ENCODE data around the gene NEK1. TPM values are rescaled to one million over a fixed set of nuclear protein-coding genes. Genes with fewer than 3 reads are reported as not detected.
"Not testable (repeated sequence)": the region's sequence is repeated elsewhere in the genome, so short reads cannot be mapped to it uniquely, and the experiment has no call there.

Gene NEK1
- total and polyA plus RNA-seq, 12 donors = 3.6 to 18.6 (median 15.0) TPM

- H3K4me3 ChIP-seq = no peak overlapping the region
- peaks cover 0 to 26% (median 12%) of the 10 kb centered on the region in 11 donors for H3K9me3 ChIP-seq
- ATAC-seq = no peak
- intact Hi-C loops (cut with DNase I) = no loop called here
- no peaks in the 10 kb centered on the region for H3K4me1 ChIP-seq
- no peaks in the 10 kb centered on the region for H3K27me3 ChIP-seq
- H3K27ac ChIP-seq = no peak overlapping the region
- no peak for DNase-seq
- peaks cover 0 to 69% (median 26%) of the 10 kb centered on the region in 9 donors for H3K36me3 ChIP-seq
- no peak for TF ChIP-seq CTCF (IDR thresholded peaks at IDR 0.05)
- 88 to 92% methylated on average over 2 of the region's 2 CpGs for WGBS, 2 donors
Measured at GRCh38 chr4:169506903-169507302, 105.5 kb downstream of the NEK1 start.

GRCh38 chr4:169499907-169500306 lies 112.5 kb downstream of the NEK1 start:
- H3K27me3 ChIP-seq; H3K4me3 ChIP-seq; H3K27ac ChIP-seq; DNase-seq; ATAC-seq; H3K4me1 ChIP-seq; intact Hi-C loops (cut with DNase I): not testable (repeated sequence)
- WGBS, 2 donors = 98% methylated on average over 11 of the region's 11 CpGs
- H3K9me3 ChIP-seq = peaks cover 0 to 39% (median 17%) of the 10 kb centered on the region in 11 donors
- peaks cover 0 to 62% (median 18%) of the 10 kb centered on the region in 9 donors for H3K36me3 ChIP-seq

- H3K9me3 ChIP-seq = peaks cover 0 to 34% (median 13%) of the 10 kb centered on the region in 11 donors
- not testable (repeated sequence) for H3K4me1 ChIP-seq, H3K27ac ChIP-seq, H3K4me3 ChIP-seq, ATAC-seq, DNase-seq, H3K27me3 ChIP-seq
- H3K36me3 ChIP-seq = peaks cover 0 to 25% (median 0%) of the 10 kb centered on the region in 9 donors
- intact Hi-C loops (cut with DNase I) = loop anchor here in 3 of 10 donors (5.0 kb wide), 2 partner anchors 467 to 572 kb away; no protein-coding TSS in a partner anchor
- 98% methylated on average over 3 of the region's 3 CpGs for WGBS, 2 donors
Measured at GRCh38 chr4:169494234-169494633, 118.1 kb downstream of the NEK1 start.

- 63 to 66% methylated on average over 2 of the region's 2 CpGs for WGBS, 2 donors
- H3K27ac ChIP-seq = no peak overlapping the region
- peaks cover 0 to 34% (median 13%) of the 10 kb centered on the region in 11 donors for H3K9me3 ChIP-seq
- no peak for ATAC-seq
- H3K4me1 ChIP-seq = no peaks in the 10 kb centered on the region
- H3K36me3 ChIP-seq = peaks cover 0 to 21% (median 0%) of the 10 kb centered on the region in 9 donors
- peak in 1 of 9 donors; percentile 12 for TF ChIP-seq CTCF (IDR thresholded peaks at IDR 0.05)
- H3K4me3 ChIP-seq = no peak overlapping the region
- DNase-seq = no peak
- intact Hi-C loops (cut with DNase I) = loop anchor here in 3 of 10 donors (5.0 kb wide), 2 partner anchors 466 to 571 kb away; no protein-coding TSS in a partner anchor
- H3K27me3 ChIP-seq = no peaks in the 10 kb centered on the region
Measured at GRCh38 chr4:169493164-169493524, 119.2 kb downstream of the NEK1 start.

GRCh38 chr4:169492436-169493163 lies 119.8 kb downstream of the NEK1 start:
- TF ChIP-seq CTCF (IDR thresholded peaks at IDR 0.05) = peak; percentile 27 to 71 (median 60)
- H3K27ac ChIP-seq = no peak overlapping the region
- no peaks in the 10 kb centered on the region for H3K4me1 ChIP-seq
- ATAC-seq (peak in 4 of 8 donors; percentile 37 to 53 (median 44)), DNase-seq (no peak)
- intact Hi-C loops (cut with DNase I) = loop anchor here in 3 of 10 donors (5.0 kb wide), 2 partner anchors 465 to 570 kb away; no protein-coding TSS in a partner anchor
- no peak overlapping the region for H3K4me3 ChIP-seq
- peaks cover 0 to 34% (median 13%) of the 10 kb centered on the region in 11 donors for H3K9me3 ChIP-seq
- H3K27me3 ChIP-seq = no peaks in the 10 kb centered on the region
- H3K36me3 ChIP-seq = peaks cover 0 to 21% (median 0%) of the 10 kb centered on the region in 9 donors
- WGBS, 2 donors = 67 to 70% methylated on average over 10 of the region's 10 CpGs
